HepG2 (cell line): ENCODE measurements around the gene COPZ2. TPM values are rescaled to one million over a fixed set of nuclear protein-coding genes. Genes with fewer than 3 reads are reported as not detected.

ENCODE experiments used
- ATAC-seq: fragments of 200-7000 bp; cut with Tn5 transposase; 3 replicates; pipeline ENCODE4 v1.9.1; 2020; ENCODE audit warnings: mild to moderate bottlenecking, moderate library complexity
- BruUV-seq: library from RNA; stranded (reverse); fragments of 400-500 nt; replicated peaks from 2 replicates; lab custom pipeline; 2021; lab: Mats Ljungman, UMichigan
- CTCF ChIA-PET: fragments of 300-600 bp; formaldehyde crosslinking; extraction: SDS; loops from one replicate; lab custom pipeline; 2021; ENCODE audit warnings: low total read pairs, inconsistent platforms, low intra/inter-chr PET ratio; lab: Yijun Ruan, JAX
- POLR2A ChIA-PET: fragments of 350-600 bp; sonication (Branson Sonifier 250); formaldehyde crosslinking; loops from one replicate; lab custom pipeline; 2020; ENCODE audit warnings: antibody characterized with exemption, inconsistent platforms; lab: Yijun Ruan, JAX
- DNase-seq: peaks from one replicate; pipeline ENCODE4 v3.0.0-alpha.2; 2015; ENCODE audit warnings: low spot score
- FAIRE-seq: peaks from 3 replicates; lab custom pipeline; 2011; peaks lifted over from hg19 to GRCh38; lab: Jason Lieb, UNC
- H2AFZ ChIP-seq: one replicate; pipeline ENCODE4 v1.6.1; 2011; ENCODE audit warnings: low read length, inconsistent platforms
- H3K27ac ChIP-seq: fragments of 300-600 bp; 3 replicates; pipeline ENCODE4 v1.8.0; 2011; ENCODE audit warnings: mixed run types, mild to moderate bottlenecking, mixed read lengths, low read length, inconsistent platforms; ENCODE audit not compliant: insufficient read depth; ENCODE audit errors: extremely low read length
- H3K27me3 ChIP-seq, 2 experiments: fragments of 200-600 bp in 1 of 2; 2 replicates in 1 of 2; 3 replicates in 1 of 2; pipeline versions ENCODE4 v1.6.0 to v1.8.0; 2011; ENCODE audit warnings: low read length in 2 of 2, mild to moderate bottlenecking in 2 of 2, moderate library complexity in 2 of 2, inconsistent platforms in 1 of 2; ENCODE audit not compliant: insufficient read depth in 2 of 2, control insufficient read depth in 1 of 2
- H3K36me3 ChIP-seq, 2 experiments: fragments of 200-600 bp in 1 of 2; replicated peaks in 1 of 2; 2 replicates in 1 of 2; 3 replicates in 1 of 2; pipeline versions ENCODE4 v1.5.1 to v1.8.0; 2011; ENCODE audit warnings: low read length in 2 of 2, inconsistent platforms in 1 of 2; ENCODE audit not compliant: insufficient read depth in 2 of 2, control insufficient read depth in 1 of 2
- H3K4me1 ChIP-seq: 2 replicates; pipeline ENCODE4 v1.5.1; 2012; ENCODE audit warnings: low read length, inconsistent platforms; ENCODE audit not compliant: insufficient read depth
- H3K4me2 ChIP-seq: 2 replicates; pipeline ENCODE4 v1.6.0; 2011; ENCODE audit warnings: low read depth, low read length, inconsistent platforms
- H3K4me3 ChIP-seq, 3 experiments: fragments of 200-600 bp in 1 of 3; sonication (generic), shearing (Covaris generic) in 1 of 3; replicated peaks in 1 of 3; 2 replicates each; pipeline ENCODE4 v1.5.1; 2011 to 2016; ENCODE audit warnings: low read length in 3 of 3, inconsistent platforms in 2 of 3, low read depth in 2 of 3, mild to moderate bottlenecking in 2 of 3, control low read depth in 1 of 3, mixed read lengths in 1 of 3; ENCODE audit not compliant: insufficient read depth in 1 of 3
- H3K79me2 ChIP-seq: one replicate; pipeline ENCODE4 v1.6.1; 2011; ENCODE audit warnings: low read length, inconsistent platforms; ENCODE audit not compliant: insufficient read depth
- H3K9ac ChIP-seq: 2 replicates; pipeline ENCODE4 v1.6.0; 2011; ENCODE audit warnings: mild to moderate bottlenecking, low read depth, low read length, inconsistent platforms; ENCODE audit not compliant: insufficient read depth
- H3K9me3 ChIP-seq: 2 replicates; pipeline ENCODE4 v1.5.1; 2012; ENCODE audit warnings: mild to moderate bottlenecking, low read length
- H4K20me1 ChIP-seq: 2 replicates; pipeline ENCODE4 v1.6.0; 2011; ENCODE audit warnings: inconsistent platforms, mild to moderate bottlenecking, low read length, moderate library complexity; ENCODE audit not compliant: insufficient read depth
- ZNF354B ChIP-seq: sonication (generic); formaldehyde crosslinking; IDR thresholded peaks from 2 replicates; pipeline ENCODE4 v1.8.0; 2022; ENCODE audit warnings: mild to moderate bottlenecking, missing genetic modification reagents
- WGBS: methylation state at CpG from one replicate; pipeline ENCODE4 v1.1.6; 2017; ENCODE audit warnings: low lambda C conversion rate; 5-methylcytosine and 5-hydroxymethylcytosine counted together
- in situ Hi-C: cut with HindIII; loops from 2 replicates; pipeline ENCODE4 v1.10.0; 2017; ENCODE audit warnings: low pct_unique_long_range_greater_than_20kb; ENCODE audit not compliant: extremely low pct_ligation_motif_present
- intact Hi-C: fragments of 100-400 bp; cut with micrococcal nuclease; formaldehyde crosslinking; loops from one replicate; pipeline ENCODE4 v1.10.0; 2022; ENCODE audit not compliant: unreplicated experiment
- polyA plus RNA-seq, 8 experiments: library from polyadenylated mRNA; depleted of rRNA in 3 of 8; stranded (reverse) in 7 of 8; unstranded in 1 of 8; fragments of >200 nt; fragmentation: Illumina TruSeq in 4 of 8; extraction: Trizol in 4 of 8; gene quantifications; 2 replicates each; pipeline versions ENCODE4 v1.2.1 to v1.2.3, GENCODE V29; 2011 to 2016; ENCODE audit warnings: low read depth in 4 of 8, missing spikeins in 1 of 8, mixed read lengths in 1 of 8; ENCODE audit not compliant: insufficient read depth in 1 of 8
- total RNA-seq, 5 experiments: library from RNA; depleted of rRNA; stranded (reverse); fragments of >200 nt; fragmentation: Illumina TruSeq; extraction: Trizol; gene quantifications; 2 replicates each; pipeline ENCODE4 v1.2.3, GENCODE V29; 2016; ENCODE audit warnings: low read depth in 1 of 5
- TF ChIP-seq, protein P1 (sequence below): sonication (generic); formaldehyde crosslinking; IDR thresholded peaks from 2 replicates; pipeline ENCODE4 v1.4.0; 2020; ENCODE audit warnings: missing genetic modification reagents
- TF ChIP-seq, protein P2 (sequence below): IDR thresholded peaks from 2 replicates; pipeline ENCODE4 v1.6.1; 2016; ENCODE audit warnings: low read depth, borderline replicate concordance
- TF ChIP-seq, protein P3 (sequence below): sonication (generic); formaldehyde crosslinking; IDR thresholded peaks from 2 replicates; pipeline ENCODE4 v1.9.0; 2022; ENCODE audit warnings: missing genetic modification reagents, mild to moderate bottlenecking, borderline replicate concordance
- TF ChIP-seq, protein P4 (sequence below): sonication (generic); formaldehyde crosslinking; IDR thresholded peaks from 2 replicates; pipeline ENCODE4 v1.4.0; 2020; ENCODE audit warnings: missing genetic modification reagents

Gene COPZ2
- total and polyA plus RNA-seq, 2 of the 13 experiments (the other 11 are each of a cell fraction or from before 2014, with no cell fraction given), result 0.61 to 1.5 TPM

DNA sequence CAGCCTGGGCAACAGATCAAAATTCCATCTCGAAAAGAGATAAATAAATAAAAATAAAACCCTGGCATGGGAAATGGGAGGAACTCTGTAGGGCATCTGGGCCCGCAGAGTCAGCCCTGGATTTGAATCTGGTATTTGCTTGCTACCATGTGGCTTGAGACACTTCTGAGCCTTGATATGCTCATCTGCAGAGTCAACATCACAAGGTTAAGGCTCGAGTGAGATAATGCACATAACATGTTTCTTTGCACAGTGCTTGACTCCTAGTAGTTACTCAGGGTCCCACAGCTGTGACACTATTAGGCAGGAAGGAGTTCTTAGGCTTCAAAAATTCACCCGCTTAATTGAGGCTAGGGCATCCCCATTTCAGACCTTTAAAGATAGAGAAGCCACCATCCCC lies 45.4 kb downstream of the COPZ2 start (continued):
- TF ChIP-seq, protein P1, sequence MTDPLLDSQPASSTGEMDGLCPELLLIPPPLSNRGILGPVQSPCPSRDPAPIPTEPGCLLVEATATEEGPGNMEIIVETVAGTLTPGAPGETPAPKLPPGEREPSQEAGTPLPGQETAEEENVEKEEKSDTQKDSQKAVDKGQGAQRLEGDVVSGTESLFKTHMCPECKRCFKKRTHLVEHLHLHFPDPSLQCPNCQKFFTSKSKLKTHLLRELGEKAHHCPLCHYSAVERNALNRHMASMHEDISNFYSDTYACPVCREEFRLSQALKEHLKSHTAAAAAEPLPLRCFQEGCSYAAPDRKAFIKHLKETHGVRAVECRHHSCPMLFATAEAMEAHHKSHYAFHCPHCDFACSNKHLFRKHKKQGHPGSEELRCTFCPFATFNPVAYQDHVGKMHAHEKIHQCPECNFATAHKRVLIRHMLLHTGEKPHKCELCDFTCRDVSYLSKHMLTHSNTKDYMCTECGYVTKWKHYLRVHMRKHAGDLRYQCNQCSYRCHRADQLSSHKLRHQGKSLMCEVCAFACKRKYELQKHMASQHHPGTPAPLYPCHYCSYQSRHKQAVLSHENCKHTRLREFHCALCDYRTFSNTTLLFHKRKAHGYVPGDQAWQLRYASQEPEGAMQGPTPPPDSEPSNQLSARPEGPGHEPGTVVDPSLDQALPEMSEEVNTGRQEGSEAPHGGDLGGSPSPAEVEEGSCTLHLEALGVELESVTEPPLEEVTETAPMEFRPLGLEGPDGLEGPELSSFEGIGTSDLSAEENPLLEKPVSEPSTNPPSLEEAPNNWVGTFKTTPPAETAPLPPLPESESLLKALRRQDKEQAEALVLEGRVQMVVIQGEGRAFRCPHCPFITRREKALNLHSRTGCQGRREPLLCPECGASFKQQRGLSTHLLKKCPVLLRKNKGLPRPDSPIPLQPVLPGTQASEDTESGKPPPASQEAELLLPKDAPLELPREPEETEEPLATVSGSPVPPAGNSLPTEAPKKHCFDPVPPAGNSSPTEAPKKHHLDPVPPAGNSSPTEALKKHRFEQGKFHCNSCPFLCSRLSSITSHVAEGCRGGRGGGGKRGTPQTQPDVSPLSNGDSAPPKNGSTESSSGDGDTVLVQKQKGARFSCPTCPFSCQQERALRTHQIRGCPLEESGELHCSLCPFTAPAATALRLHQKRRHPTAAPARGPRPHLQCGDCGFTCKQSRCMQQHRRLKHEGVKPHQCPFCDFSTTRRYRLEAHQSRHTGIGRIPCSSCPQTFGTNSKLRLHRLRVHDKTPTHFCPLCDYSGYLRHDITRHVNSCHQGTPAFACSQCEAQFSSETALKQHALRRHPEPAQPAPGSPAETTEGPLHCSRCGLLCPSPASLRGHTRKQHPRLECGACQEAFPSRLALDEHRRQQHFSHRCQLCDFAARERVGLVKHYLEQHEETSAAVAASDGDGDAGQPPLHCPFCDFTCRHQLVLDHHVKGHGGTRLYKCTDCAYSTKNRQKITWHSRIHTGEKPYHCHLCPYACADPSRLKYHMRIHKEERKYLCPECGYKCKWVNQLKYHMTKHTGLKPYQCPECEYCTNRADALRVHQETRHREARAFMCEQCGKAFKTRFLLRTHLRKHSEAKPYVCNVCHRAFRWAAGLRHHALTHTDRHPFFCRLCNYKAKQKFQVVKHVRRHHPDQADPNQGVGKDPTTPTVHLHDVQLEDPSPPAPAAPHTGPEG (CRISPR knock-in tag), result no peak

DNA sequence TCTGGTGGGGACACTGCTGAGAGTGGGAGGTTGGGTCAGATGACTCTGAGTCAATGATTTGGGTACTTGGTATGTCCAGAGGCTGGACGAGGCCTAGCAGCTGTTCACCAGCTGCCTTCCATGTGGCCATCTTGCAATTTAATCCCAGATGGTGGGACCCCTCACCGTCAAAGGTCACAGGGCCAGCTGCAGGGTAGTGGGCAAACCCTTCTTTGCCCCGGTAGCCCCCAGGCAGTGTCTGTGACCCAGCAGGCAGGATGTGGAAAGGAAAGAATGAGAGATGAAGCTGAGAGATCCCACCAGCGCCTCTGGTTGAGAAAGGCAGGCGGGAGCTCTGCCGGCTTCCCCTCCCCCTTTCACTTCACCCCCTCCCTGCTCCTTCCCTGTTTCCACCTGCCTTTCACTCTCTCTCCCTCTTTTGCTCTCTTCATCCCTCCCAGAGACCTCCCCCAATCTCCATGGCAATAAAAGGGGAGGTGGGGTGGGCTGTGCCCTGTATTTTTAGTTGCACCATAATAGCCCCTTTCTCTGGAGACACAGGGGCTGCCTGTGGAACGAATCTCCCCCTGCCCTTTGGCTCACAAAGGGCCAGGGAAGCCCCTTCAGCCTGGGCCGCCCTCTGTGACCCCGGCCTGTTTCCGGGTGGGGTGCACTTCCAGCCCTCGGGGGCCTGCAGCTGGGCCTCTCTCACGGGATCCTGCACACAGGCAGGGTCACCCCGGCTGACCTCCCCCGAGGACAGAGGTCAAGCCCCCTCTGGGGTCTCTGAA lies 46.5 kb downstream of the COPZ2 start:
- Histone ChIP-seq H3K36me3 (no peaks in the 10 kb centered on the region), H3K4me2 (peak overlapping the region; percentile 34; the same call in 1 of the 2 replicates), H3K27me3 (peaks cover 3 to 46% of the 10 kb centered on the region in 2 experiments; a peak in 3 of 5 replicates), H3K79me2 (no peaks in the 10 kb centered on the region), H3K4me1 (peaks cover 46% of the 10 kb centered on the region), H2AFZ (no peak overlapping the region), H3K27ac (no peak overlapping the region), H3K4me3 (no peak overlapping the region; a peak in 1 of 6 replicates), H4K20me1 (no peaks in the 10 kb centered on the region), H3K9ac (no peak overlapping the region), H3K9me3 (no peaks in the 10 kb centered on the region)
- 25% methylated on average over 10 of the region's 14 CpGs for WGBS
- intact Hi-C loops (no loop called here), in situ Hi-C loops (no loop called here)
- no peak for DNase-seq
- ChIA-PET CTCF (no interaction called here), POLR2A (interaction anchor here (1.2 kb wide), 1 partner anchor 21 kb away, joined by 4 read pairs; the partner anchor contains the start of gene CDK5RAP3)
- no peak for FAIRE-seq
- ATAC-seq, result peak; percentile 21
- no TSS peak for BruUV-seq
- no peak for TF ChIP-seq ZNF354B
- TF ChIP-seq, protein P2, sequence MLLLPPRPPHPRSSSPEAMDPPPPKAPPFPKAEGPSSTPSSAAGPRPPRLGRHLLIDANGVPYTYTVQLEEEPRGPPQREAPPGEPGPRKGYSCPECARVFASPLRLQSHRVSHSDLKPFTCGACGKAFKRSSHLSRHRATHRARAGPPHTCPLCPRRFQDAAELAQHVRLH (CRISPR knock-in tag), result no peak
- TF ChIP-seq, protein P3, sequence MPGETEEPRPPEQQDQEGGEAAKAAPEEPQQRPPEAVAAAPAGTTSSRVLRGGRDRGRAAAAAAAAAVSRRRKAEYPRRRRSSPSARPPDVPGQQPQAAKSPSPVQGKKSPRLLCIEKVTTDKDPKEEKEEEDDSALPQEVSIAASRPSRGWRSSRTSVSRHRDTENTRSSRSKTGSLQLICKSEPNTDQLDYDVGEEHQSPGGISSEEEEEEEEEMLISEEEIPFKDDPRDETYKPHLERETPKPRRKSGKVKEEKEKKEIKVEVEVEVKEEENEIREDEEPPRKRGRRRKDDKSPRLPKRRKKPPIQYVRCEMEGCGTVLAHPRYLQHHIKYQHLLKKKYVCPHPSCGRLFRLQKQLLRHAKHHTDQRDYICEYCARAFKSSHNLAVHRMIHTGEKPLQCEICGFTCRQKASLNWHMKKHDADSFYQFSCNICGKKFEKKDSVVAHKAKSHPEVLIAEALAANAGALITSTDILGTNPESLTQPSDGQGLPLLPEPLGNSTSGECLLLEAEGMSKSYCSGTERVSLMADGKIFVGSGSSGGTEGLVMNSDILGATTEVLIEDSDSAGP (CRISPR knock-in tag), result no peak
- TF ChIP-seq, protein P4, sequence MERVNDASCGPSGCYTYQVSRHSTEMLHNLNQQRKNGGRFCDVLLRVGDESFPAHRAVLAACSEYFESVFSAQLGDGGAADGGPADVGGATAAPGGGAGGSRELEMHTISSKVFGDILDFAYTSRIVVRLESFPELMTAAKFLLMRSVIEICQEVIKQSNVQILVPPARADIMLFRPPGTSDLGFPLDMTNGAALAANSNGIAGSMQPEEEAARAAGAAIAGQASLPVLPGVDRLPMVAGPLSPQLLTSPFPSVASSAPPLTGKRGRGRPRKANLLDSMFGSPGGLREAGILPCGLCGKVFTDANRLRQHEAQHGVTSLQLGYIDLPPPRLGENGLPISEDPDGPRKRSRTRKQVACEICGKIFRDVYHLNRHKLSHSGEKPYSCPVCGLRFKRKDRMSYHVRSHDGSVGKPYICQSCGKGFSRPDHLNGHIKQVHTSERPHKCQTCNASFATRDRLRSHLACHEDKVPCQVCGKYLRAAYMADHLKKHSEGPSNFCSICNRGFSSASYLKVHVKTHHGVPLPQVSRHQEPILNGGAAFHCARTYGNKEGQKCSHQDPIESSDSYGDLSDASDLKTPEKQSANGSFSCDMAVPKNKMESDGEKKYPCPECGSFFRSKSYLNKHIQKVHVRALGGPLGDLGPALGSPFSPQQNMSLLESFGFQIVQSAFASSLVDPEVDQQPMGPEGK (CRISPR knock-in tag), result 0 out of 2 replicates have a peak, but pooled peaks have one; percentile 16
